Lower lobe of right lung (tissue), 2 donors: Measurements from ENCODE around the gene LAMA2. TPM values are rescaled to one million over a fixed set of nuclear protein-coding genes. Genes with fewer than 3 reads are reported as not detected.
A peak's percentile ranks its signal among the peaks of the same experiment; 100 is the strongest.

Experiments used
- ATAC-seq, 2 donors: fragments of 200-7000 bp; cut with Tn5 transposase; one replicate each; pipeline ENCODE4 v1.9.1; 2020 to 2022; ENCODE audit warnings: mild to moderate bottlenecking in 2 of 2, moderate library complexity in 2 of 2
- DNase-seq: peaks from one replicate; pipeline ENCODE4 v3.0.0-alpha.2; 2020
- H3K27ac ChIP-seq: fragments of 200-600 bp; one replicate; pipeline ENCODE4 v1.8.0; 2022
- H3K27me3 ChIP-seq: fragments of 200-600 bp; one replicate; pipeline ENCODE4 v1.8.0; 2022; ENCODE audit warnings: low read depth
- H3K36me3 ChIP-seq: fragments of 200-600 bp; one replicate; pipeline ENCODE4 v1.8.0; 2022; ENCODE audit warnings: mild to moderate bottlenecking
- H3K4me1 ChIP-seq: fragments of 200-600 bp; one replicate; pipeline ENCODE4 v1.8.0; 2022
- H3K4me3 ChIP-seq: fragments of 200-600 bp; one replicate; pipeline ENCODE4 v1.8.0; 2022; ENCODE audit warnings: mild to moderate bottlenecking
- H3K9me3 ChIP-seq: fragments of 200-600 bp; one replicate; pipeline ENCODE4 v1.8.0; 2022
- intact Hi-C: fragments of 100-400 bp; cut with DNase I; formaldehyde crosslinking; loops from one replicate; pipeline ENCODE4 v1.11.0; 2022
- total RNA-seq: library from RNA; stranded (reverse); fragmentation: NEBNext Ultra II Directional; extraction: Animal tissue kit (Norgen Biotek cat#: 25700); gene quantifications from one replicate; pipeline ENCODE4 v1.2.1, GENCODE V29; 2021
- TF ChIP-seq, protein P1 (sequence below): fragments of 200-600 bp; IDR thresholded peaks from one replicate; pipeline ENCODE4 v1.8.0; 2022; ENCODE audit warnings: antibody characterized with exemption, mild to moderate bottlenecking
- donor health status: DM: no; HTN: yes; CAD: no; lungs with severe emphysema.

LAMA2 gene
- total RNA-seq, 1 donor from 2014 or later, result 49.6 TPM

DNA sequence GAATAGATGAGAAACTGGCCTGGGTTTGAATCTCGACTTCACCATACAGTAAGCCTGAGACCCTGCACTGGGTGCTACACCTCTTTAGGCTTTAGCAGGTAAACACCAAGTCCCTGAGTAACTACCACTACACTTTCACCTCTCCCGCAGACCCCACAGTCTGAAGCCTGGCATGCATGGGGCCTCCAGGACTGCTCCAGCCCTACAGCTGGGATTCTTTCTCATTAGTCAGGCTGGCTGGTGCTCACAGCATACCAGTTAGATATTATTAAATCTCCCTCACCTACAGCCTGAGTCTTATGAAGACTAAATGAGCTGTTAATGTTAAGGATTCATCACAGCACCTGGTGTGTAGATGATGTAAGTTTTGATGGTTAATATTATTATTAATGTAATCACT, 438.4 kb downstream of the LAMA2 start:
- TF ChIP-seq, protein P1, sequence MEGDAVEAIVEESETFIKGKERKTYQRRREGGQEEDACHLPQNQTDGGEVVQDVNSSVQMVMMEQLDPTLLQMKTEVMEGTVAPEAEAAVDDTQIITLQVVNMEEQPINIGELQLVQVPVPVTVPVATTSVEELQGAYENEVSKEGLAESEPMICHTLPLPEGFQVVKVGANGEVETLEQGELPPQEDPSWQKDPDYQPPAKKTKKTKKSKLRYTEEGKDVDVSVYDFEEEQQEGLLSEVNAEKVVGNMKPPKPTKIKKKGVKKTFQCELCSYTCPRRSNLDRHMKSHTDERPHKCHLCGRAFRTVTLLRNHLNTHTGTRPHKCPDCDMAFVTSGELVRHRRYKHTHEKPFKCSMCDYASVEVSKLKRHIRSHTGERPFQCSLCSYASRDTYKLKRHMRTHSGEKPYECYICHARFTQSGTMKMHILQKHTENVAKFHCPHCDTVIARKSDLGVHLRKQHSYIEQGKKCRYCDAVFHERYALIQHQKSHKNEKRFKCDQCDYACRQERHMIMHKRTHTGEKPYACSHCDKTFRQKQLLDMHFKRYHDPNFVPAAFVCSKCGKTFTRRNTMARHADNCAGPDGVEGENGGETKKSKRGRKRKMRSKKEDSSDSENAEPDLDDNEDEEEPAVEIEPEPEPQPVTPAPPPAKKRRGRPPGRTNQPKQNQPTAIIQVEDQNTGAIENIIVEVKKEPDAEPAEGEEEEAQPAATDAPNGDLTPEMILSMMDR, result no peak
- intact Hi-C loops, result no loop called here
- no peaks in the 10 kb centered on the region for H3K36me3 ChIP-seq
- ATAC-seq (peak in 1 of 2 donors; percentile 25), DNase-seq (no peak)
- no peaks in the 10 kb centered on the region for H3K4me1 ChIP-seq
- no peaks in the 10 kb centered on the region for H3K9me3 ChIP-seq
- H3K4me3 ChIP-seq, result no peak overlapping the region
- no peak overlapping the region for H3K27ac ChIP-seq
- H3K27me3 ChIP-seq, result no peaks in the 10 kb centered on the region

GRCh38 chr6:129324345-129324744, 441.4 kb downstream of the LAMA2 start:
- DNase-seq (no peak), ATAC-seq (no peak)
- no peak overlapping the region for H3K4me3 ChIP-seq
- no peak overlapping the region for H3K27ac ChIP-seq
- no peaks in the 10 kb centered on the region for H3K27me3 ChIP-seq
- H3K36me3 ChIP-seq, result peaks cover 6% of the 10 kb centered on the region
- H3K4me1 ChIP-seq, result no peaks in the 10 kb centered on the region
- TF ChIP-seq, protein P1, result no peak
- H3K9me3 ChIP-seq, result no peaks in the 10 kb centered on the region
- intact Hi-C loops, result no loop called here

DNA sequence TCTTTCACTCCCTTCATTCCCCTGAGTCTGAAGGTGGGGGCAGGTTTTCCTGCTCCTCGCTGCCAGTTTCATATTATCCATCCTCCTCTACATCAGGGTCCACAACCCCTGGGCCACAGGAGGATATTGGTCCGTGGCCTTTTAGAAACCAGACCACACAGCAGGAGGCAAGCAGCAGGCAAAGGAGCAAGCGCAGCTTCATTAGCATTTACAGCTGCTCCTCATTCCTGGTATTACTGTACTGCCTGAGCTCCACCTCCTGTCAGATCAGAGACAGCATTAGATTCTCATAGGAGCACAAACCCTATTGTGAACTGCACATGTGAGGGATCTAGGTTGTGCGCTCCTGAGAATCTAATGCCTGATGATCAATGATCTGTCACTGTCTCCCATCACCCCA, 446.7 kb downstream of the LAMA2 start:
- Histone ChIP-seq H3K36me3 (peaks cover 15% of the 10 kb centered on the region), H3K4me3 (no peak overlapping the region), H3K9me3 (no peaks in the 10 kb centered on the region), H3K27ac (no peak overlapping the region), H3K4me1 (no peaks in the 10 kb centered on the region), H3K27me3 (no peaks in the 10 kb centered on the region)
- ATAC-seq, result no peak
- no peak for DNase-seq
- intact Hi-C loops, result no loop called here
- TF ChIP-seq, protein P1, result no peak

- ATAC-seq (no peak), DNase-seq (no peak)
- TF ChIP-seq, protein P1, result no peak
- H3K27ac ChIP-seq, result no peak overlapping the region
- no peaks in the 10 kb centered on the region for H3K9me3 ChIP-seq
- intact Hi-C loops, result no loop called here
- H3K4me1 ChIP-seq, result no peaks in the 10 kb centered on the region
- H3K36me3 ChIP-seq, result peaks cover 15% of the 10 kb centered on the region
- H3K4me3 ChIP-seq, result no peak overlapping the region
- no peaks in the 10 kb centered on the region for H3K27me3 ChIP-seq
These were observed 448.7 kb downstream of the LAMA2 start for GRCh38 chr6:129331450-129332138.

GRCh38 chr6:129335792-129336191, 452.9 kb downstream of the LAMA2 start:
- DNase-seq (no peak), ATAC-seq (no peak)
- H3K4me3 ChIP-seq, result no peak overlapping the region
- H3K27me3 ChIP-seq, result no peaks in the 10 kb centered on the region
- H3K4me1 ChIP-seq, result no peaks in the 10 kb centered on the region
- no peak overlapping the region for H3K27ac ChIP-seq
- intact Hi-C loops, result no loop called here
- no peaks in the 10 kb centered on the region for H3K9me3 ChIP-seq
- TF ChIP-seq, protein P1, result no peak
- peaks cover 4% of the 10 kb centered on the region for H3K36me3 ChIP-seq
